DOHH2 (cell line): ENCODE measurements around the gene GTPBP4.

Source experiments
- CTCF ChIP-seq: fragments of 200-600 bp; sonication (generic); IDR thresholded peaks from one replicate; pipeline ENCODE4 v1.5.1; 2014; ENCODE audit warnings: antibody characterized with exemption, mild to moderate bottlenecking, low read depth, low read length; ENCODE audit not compliant: poor library complexity, severe bottlenecking
- EZH2phosphoT487 ChIP-seq: fragments of 200-600 bp; sonication (generic); IDR thresholded peaks from 2 replicates; pipeline ENCODE4 v1.6.1; 2017; ENCODE audit warnings: borderline replicate concordance, mild to moderate bottlenecking, antibody characterized with exemption, low read length, moderate library complexity, mixed read lengths

DNA sequence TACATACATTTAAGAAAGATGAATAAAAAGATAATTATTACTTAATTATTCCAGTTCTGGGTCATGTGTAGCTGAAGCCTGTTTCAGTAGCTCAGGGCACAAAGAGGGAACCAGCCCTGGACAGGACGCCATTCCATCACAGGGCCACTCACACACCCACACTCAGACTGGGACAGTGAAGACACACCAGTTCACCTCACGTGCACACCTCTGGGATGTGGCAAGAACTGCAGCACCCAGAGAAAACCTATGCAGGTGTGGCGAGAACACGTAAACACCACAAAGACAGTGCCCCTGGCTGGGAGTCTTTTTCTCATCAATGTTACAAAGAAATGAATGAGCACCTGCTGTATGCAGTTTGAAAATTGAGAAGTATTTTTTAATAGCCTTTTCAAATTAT lies 62.3 kb downstream of the GTPBP4 start:
- TF ChIP-seq CTCF (no peak), EZH2phosphoT487 (no peak)
